ENCODE measurements around the gene MBP. TPM values are rescaled to one million over a fixed set of nuclear protein-coding genes. Genes with fewer than 3 reads are reported as not detected.

Gene MBP
- total and polyA plus RNA-seq, 2 of the 4 experiments (the other 2 are of a cell fraction) = 0.72 to 0.90 TPM

DNA sequence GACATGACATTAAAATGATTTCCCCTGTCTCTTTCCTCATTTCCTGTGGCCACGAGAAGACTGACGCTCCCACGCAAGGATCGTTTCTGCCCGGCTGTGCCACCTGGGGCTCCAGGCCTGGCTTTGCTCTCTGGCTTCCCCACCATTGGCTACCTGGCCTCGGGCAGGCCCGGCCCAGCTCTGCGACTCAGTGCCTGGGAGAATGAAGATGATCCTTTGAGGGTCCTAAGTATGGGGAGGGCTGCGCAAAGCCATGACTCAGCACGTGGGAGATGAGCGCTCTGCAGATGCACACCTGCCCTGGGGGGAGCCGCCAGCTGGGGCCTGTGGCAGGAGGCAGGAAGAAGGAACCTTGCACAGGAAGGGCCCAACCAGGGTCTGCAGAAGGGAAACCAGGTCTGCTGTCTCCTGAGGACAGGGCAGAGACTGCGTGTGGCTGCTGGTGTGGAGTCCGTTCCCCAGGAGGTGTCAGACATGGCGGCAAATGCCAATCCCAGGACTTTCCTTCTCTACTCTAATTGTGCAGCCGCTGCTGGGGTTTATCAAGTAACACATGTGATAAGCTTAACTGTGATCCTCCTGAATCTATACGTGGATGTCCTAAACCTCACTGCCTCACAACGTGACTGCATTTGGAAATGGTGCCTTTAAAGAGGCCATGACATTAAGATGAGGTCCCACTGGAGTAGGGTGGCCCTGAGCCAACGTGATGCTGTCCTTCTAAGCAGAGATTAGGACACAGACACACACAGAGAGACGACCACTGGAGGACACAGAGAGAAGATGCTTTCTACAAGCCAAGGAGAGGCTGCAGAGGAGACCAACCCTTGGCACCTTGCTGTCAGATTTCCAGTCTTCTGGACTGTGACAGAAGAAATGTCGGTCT, 32.9 kb downstream of the MBP start:
- H2BK120ac ChIP-seq (ENCODE audit: low read depth, low read length) = peak overlapping the region; percentile 99
- peak overlapping the region; percentile 99 for H2AK5ac ChIP-seq (ENCODE audit: low read depth, low read length)
- CTCF ChIA-PET = no interaction called here
- H2BK20ac ChIP-seq (ENCODE audit: low read depth, low read length) = peak overlapping the region; percentile 94
- H3K9me1 ChIP-seq (ENCODE audit: insufficient read depth, low read length) = peaks cover 22% of the 10 kb centered on the region
- peak overlapping the region; percentile 12 for H2AK9ac ChIP-seq (replicated peaks; ENCODE audit: low read depth, low read length, poor library complexity)
- peak overlapping the region; percentile 97 for H2BK15ac ChIP-seq (ENCODE audit: low read depth, low read length)
- no peak overlapping the region for H3K9ac ChIP-seq (ENCODE audit: low read depth, low read length)
- H2BK5ac ChIP-seq (ENCODE audit: low read depth, low read length, poor library complexity, severe bottlenecking) = peak overlapping the region; percentile 35
- no peaks in the 10 kb centered on the region for H3K36me3 ChIP-seq (ENCODE audit: control insufficient read depth, insufficient read depth, low read length)
- peak overlapping the region; percentile 98 for H3K18ac ChIP-seq (ENCODE audit: low read depth, low read length)
- H3K23ac ChIP-seq (ENCODE audit: low read depth, low read length) = peak overlapping the region; percentile 61; the same call in 1 of the 2 replicates
- TF ChIP-seq MAFK (IDR thresholded peaks at IDR 0.05; ENCODE audit: low read depth, low read length) = no peak
- no peak for TF ChIP-seq NFE2L2 (IDR thresholded peaks at IDR 0.05; ENCODE audit: low read depth, low read length)
- TF ChIP-seq, protein P1, sequence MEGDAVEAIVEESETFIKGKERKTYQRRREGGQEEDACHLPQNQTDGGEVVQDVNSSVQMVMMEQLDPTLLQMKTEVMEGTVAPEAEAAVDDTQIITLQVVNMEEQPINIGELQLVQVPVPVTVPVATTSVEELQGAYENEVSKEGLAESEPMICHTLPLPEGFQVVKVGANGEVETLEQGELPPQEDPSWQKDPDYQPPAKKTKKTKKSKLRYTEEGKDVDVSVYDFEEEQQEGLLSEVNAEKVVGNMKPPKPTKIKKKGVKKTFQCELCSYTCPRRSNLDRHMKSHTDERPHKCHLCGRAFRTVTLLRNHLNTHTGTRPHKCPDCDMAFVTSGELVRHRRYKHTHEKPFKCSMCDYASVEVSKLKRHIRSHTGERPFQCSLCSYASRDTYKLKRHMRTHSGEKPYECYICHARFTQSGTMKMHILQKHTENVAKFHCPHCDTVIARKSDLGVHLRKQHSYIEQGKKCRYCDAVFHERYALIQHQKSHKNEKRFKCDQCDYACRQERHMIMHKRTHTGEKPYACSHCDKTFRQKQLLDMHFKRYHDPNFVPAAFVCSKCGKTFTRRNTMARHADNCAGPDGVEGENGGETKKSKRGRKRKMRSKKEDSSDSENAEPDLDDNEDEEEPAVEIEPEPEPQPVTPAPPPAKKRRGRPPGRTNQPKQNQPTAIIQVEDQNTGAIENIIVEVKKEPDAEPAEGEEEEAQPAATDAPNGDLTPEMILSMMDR (conservative IDR thresholded peaks at IDR 0.05; ENCODE audit: low read depth, low read length) = no peak
- no peak for TF ChIP-seq CHD1 (IDR thresholded peaks at IDR 0.05; ENCODE audit: low read depth, low read length)
- no peak for TF ChIP-seq RFX5 (IDR thresholded peaks at IDR 0.05; ENCODE audit: low read depth, low read length)
- H4K8ac ChIP-seq (ENCODE audit: low read depth in 2 of 2, low read length in 2 of 2) = peak overlapping the region; percentile 88 to 98
- peak overlapping the region; percentile 86 for H4K5ac ChIP-seq (ENCODE audit: low read depth, low read length)
- peak overlapping the region; percentile 99 for H4K91ac ChIP-seq (ENCODE audit: insufficient read depth, low read depth, low read length)
- peak overlapping the region; percentile 99 for H3K4ac ChIP-seq (ENCODE audit: low read depth, low read length)
- peak overlapping the region; percentile 99 for H3K14ac ChIP-seq (replicated peaks; ENCODE audit: low read depth, low read length)
- in situ Hi-C loops (cut with MboI; ENCODE audit: low sequenced_read_pairs) = loop anchor here (25.0 kb wide), 1 partner anchor 637 kb away; no protein-coding TSS in a partner anchor
- no peaks in the 10 kb centered on the region for H4K20me1 ChIP-seq (ENCODE audit: insufficient read depth, low read length)
- 0 out of 2 replicates have a peak overlapping the region, but pooled peaks have one; percentile 28 for H3K56ac ChIP-seq (ENCODE audit: extremely low read depth, insufficient read depth, low read length)
- peaks cover 40% of the 10 kb centered on the region for H3K4me1 ChIP-seq (ENCODE audit: control insufficient read depth, insufficient read depth, low read length)
- DNase-seq (no peak), ATAC-seq (ENCODE audit: low read depth) (no peak)
- WGBS, 2 experiments (ENCODE audit: extremely low coverage in 2 of 2, insufficient read length in 1 of 2) = 88% methylated on average over 9 of the region's 21 CpGs; no CpG with 5 or more reads in 1 of the 2 experiments
- intact Hi-C loops (cut with micrococcal nuclease) = loop anchor here (2.0 to 10.0 kb wide), 2 partner anchors 13 to 265 kb away; no protein-coding TSS in a partner anchor
- no peak overlapping the region for H2AFZ ChIP-seq (replicated peaks; ENCODE audit: low read length, poor library complexity)
- H3K9me3 ChIP-seq (ENCODE audit: control insufficient read depth, insufficient read depth, low read length) = no peaks in the 10 kb centered on the region
- dilution Hi-C loops (cut with HindIII; ENCODE audit: low sequenced_read_pairs, unreplicated experiment) = no loop called here
- H3K27me3 ChIP-seq (ENCODE audit: control insufficient read depth, insufficient read depth, low read length) = no peaks in the 10 kb centered on the region
- no peak overlapping the region for H3K4me2 ChIP-seq (ENCODE audit: low read depth, low read length)
- no TSS peak for BruUV-seq (replicated peaks)
- peak overlapping the region; percentile 81; the same call in 1 of the 2 replicates for H3K27ac ChIP-seq (ENCODE audit: insufficient read depth, low read length)
- H3K4me3 ChIP-seq (ENCODE audit: insufficient read depth, low read depth, low read length) = no peak overlapping the region
- peaks cover 0 to 22% of the 10 kb centered on the region in 2 experiments; a peak in 2 of 4 replicates for H3K79me1 ChIP-seq (ENCODE audit: low read depth in 1 of 2, low read length in 2 of 2)
- POLR2A ChIA-PET (ENCODE audit: unreplicated experiment) = no interaction called here

All from IMR-90 (cell line).